Lung (tissue), 12 donors: ENCODE results near the gene MIPOL1. TPM values are rescaled to one million over a fixed set of nuclear protein-coding genes. Genes with fewer than 3 reads are reported as not detected.
A peak's percentile ranks its signal among the peaks of the same experiment; 100 is the strongest.

Source experiments
- ATAC-seq: fragments of 200-7000 bp; cut with Tn5 transposase; one replicate; pipeline ENCODE4 v1.9.1; 2020; ENCODE audit warnings: moderate number of reproducible peaks; ENCODE audit not compliant: insufficient read depth, low FRiP score
- DNase-seq, 3 donors: peaks; one replicate each; pipeline ENCODE4 v3.0.0-alpha.2; 2013 to 2017
- H3K27ac ChIP-seq, 2 donors: one replicate each; pipeline ENCODE4 v1.5.1; 2013; ENCODE audit warnings: mild to moderate bottlenecking in 2 of 2, moderate library complexity in 2 of 2, control low read depth in 1 of 2, inconsistent platforms in 1 of 2, low read depth in 1 of 2, low read length in 1 of 2
- H3K27me3 ChIP-seq, 3 donors: one replicate each; pipeline ENCODE4 v1.5.1; 2013; ENCODE audit warnings: low read length in 2 of 3; ENCODE audit not compliant: control insufficient read depth in 3 of 3, insufficient read depth in 3 of 3
- H3K36me3 ChIP-seq, 4 donors: one replicate each; pipeline ENCODE4 v1.5.1; 2013; ENCODE audit warnings: low read length in 4 of 4, mild to moderate bottlenecking in 1 of 4, moderate library complexity in 1 of 4; ENCODE audit not compliant: control insufficient read depth in 4 of 4, insufficient read depth in 4 of 4
- H3K4me1 ChIP-seq, 5 donors: one replicate each; pipeline ENCODE4 v1.5.1; 2013; ENCODE audit warnings: low read length in 5 of 5, mild to moderate bottlenecking in 2 of 5, moderate library complexity in 1 of 5; ENCODE audit not compliant: control insufficient read depth in 5 of 5, insufficient read depth in 5 of 5
- H3K4me3 ChIP-seq: one replicate; pipeline ENCODE4 v1.5.1; 2013; ENCODE audit warnings: mild to moderate bottlenecking, control low read depth, moderate library complexity
- H3K9ac ChIP-seq, 2 donors: one replicate each; pipeline ENCODE4 v1.5.1; 2013; ENCODE audit warnings: low read length in 2 of 2, control low read depth in 1 of 2; ENCODE audit not compliant: insufficient read depth in 1 of 2
- H3K9me3 ChIP-seq, 4 donors: one replicate each; pipeline ENCODE4 v1.5.1; 2013; ENCODE audit warnings: low read length in 3 of 4, mild to moderate bottlenecking in 1 of 4, moderate library complexity in 1 of 4; ENCODE audit not compliant: control insufficient read depth in 4 of 4, insufficient read depth in 3 of 4
- WGBS, 2 donors: extraction: QIAGEN DNeasy Blood & Tissue Kit; methylation state at CpG; one replicate each; pipeline ENCODE4 v1.1.7; 2013; 5-methylcytosine and 5-hydroxymethylcytosine counted together
- polyA plus RNA-seq, 2 donors: library from polyadenylated mRNA; stranded (reverse); fragments of 200-250 nt; gene quantifications; one replicate each; pipeline ENCODE4 v1.2.1, GENCODE V29; 2013
- total RNA-seq, 2 donors: library from RNA; depleted of rRNA in 1 of 2; stranded (reverse); fragments of >200 nt in 1 of 2; gene quantifications; one replicate each; pipeline ENCODE4 v1.2.1, GENCODE V29; 2014 to 2021
- TF ChIP-seq, protein P1 (sequence below): IDR thresholded peaks from 2 replicates; pipeline ENCODE4 v1.5.1; 2012; ENCODE audit warnings: mild to moderate bottlenecking; ENCODE audit errors: control extremely low read depth, extremely low read depth
- donor health status: control.
- donor health status: control.
- donor health status: Bipolar disorder and iron deficiency.
- donor health status: healthy.
- donor health status: DM: yes; HTN: yes; CAD: no.

MIPOL1 gene
- total and polyA plus RNA-seq, 4 donors, result 2.3 to 49.9 (median 7.0) TPM

DNA sequence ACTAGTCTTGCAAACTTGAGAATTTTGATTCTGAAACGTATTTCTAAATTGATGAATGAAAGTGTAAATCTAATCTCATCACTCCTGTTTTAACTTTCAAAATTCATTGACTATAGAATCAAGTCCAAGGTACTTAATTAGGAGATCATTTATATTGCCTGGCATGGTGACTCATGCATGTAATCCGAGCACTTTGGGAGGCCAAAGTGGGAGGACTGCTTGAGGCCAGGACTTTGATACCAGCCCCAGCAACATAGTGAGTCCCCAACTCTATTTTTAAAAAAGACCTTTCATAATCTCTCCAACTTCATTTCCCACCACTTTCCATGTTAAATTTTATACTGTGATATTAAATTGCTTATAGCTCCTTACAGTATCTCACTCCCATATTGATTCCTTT lies 3.0 kb upstream of the MIPOL1 start:
- H3K9me3 ChIP-seq, result peaks cover 0 to 1% (median 0%) of the 10 kb centered on the region in 4 donors
- no peak overlapping the region for H3K4me3 ChIP-seq
- 93 to 95% methylated on average over 2 of the region's 2 CpGs for WGBS, 2 donors
- no peak for ATAC-seq
- TF ChIP-seq, protein P1, sequence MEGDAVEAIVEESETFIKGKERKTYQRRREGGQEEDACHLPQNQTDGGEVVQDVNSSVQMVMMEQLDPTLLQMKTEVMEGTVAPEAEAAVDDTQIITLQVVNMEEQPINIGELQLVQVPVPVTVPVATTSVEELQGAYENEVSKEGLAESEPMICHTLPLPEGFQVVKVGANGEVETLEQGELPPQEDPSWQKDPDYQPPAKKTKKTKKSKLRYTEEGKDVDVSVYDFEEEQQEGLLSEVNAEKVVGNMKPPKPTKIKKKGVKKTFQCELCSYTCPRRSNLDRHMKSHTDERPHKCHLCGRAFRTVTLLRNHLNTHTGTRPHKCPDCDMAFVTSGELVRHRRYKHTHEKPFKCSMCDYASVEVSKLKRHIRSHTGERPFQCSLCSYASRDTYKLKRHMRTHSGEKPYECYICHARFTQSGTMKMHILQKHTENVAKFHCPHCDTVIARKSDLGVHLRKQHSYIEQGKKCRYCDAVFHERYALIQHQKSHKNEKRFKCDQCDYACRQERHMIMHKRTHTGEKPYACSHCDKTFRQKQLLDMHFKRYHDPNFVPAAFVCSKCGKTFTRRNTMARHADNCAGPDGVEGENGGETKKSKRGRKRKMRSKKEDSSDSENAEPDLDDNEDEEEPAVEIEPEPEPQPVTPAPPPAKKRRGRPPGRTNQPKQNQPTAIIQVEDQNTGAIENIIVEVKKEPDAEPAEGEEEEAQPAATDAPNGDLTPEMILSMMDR, result no peak
- H3K27ac ChIP-seq, result no peak overlapping the region
- no peak overlapping the region for H3K9ac ChIP-seq
- no peak for DNase-seq
- peaks cover 0 to 10% (median 0%) of the 10 kb centered on the region in 5 donors for H3K4me1 ChIP-seq
- H3K27me3 ChIP-seq, result no peaks in the 10 kb centered on the region
- H3K36me3 ChIP-seq, result no peaks in the 10 kb centered on the region

DNA sequence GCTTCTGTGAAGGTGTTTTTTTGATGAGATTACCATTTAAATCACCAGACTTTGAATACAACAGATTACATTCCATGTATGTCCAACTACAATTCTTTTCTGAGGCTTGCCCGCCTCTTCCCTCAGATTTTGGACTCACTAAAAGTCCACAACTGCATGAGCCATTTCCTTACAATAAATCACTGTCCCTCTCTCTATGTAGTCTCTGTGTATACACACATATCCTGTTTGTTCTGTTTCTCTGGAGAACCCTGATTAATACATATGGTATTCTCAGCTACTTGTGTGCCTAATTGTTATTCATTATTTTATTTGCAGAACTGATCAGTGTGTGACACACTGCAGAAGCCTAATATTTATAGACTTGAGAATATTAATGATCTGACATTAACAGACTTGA lies 2.4 kb upstream of the MIPOL1 start:
- peak in 1 of 3 donors; percentile 25 for DNase-seq
- TF ChIP-seq, protein P1, result no peak
- H3K36me3 ChIP-seq, result no peaks in the 10 kb centered on the region
- no peaks in the 10 kb centered on the region for H3K27me3 ChIP-seq
- no peak overlapping the region for H3K9ac ChIP-seq
- H3K4me1 ChIP-seq, result peaks cover 0 to 10% (median 0%) of the 10 kb centered on the region in 5 donors
- WGBS, 2 donors, result 64 to 76% methylated on average over 1 of the region's 1 CpG
- peaks cover 0 to 1% (median 0%) of the 10 kb centered on the region in 4 donors for H3K9me3 ChIP-seq
- no peak for ATAC-seq
- no peak overlapping the region for H3K4me3 ChIP-seq
- peak overlapping the region in 1 of 2 donors; percentile 40 for H3K27ac ChIP-seq

DNA sequence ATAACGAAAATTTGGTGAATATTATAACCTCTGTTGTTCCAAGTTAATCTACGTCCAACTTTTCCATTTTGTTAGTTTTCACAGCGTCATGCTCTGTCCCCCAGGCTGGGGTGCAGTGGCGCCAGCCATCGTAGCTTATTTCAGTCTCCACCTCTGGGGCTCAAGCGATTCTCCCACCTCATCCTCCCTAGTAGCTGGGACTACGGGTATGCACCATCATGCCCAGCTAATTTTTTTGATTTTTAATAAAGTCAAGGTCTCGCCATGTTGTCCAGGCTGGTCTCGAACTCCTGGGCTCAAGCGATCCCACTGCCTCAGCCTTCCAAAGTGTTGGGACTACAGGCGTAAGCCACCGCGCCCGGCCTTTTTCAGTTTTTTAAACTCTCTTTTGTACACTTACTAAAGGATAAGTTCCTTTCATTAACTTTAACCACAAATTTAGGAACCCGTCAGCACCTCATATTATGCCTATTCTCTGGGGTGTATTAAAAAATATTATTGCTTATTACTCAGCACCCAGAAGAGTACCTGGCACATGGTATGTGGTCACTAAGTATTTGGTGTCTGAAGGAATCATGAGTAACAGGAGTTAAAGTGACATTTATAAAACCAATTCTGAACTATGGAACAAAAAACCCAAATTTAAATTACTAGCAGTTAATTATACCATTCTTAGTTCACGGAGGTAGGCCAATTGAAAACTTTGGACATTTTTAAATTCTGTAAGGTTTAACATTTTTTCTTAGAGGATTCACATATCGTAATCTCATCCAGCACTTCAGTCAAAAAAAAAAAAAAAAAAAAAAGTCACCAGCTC lies 925 bp upstream of the MIPOL1 start:
- Histone ChIP-seq H3K27ac (peak overlapping the region; percentile 67 to 96), H3K4me3 (no peak overlapping the region), H3K9ac (peak overlapping the region in 1 of 2 donors; percentile 88), H3K27me3 (no peaks in the 10 kb centered on the region), H3K4me1 (peaks cover 0 to 10% (median 0%) of the 10 kb centered on the region in 5 donors), H3K9me3 (peaks cover 0 to 1% (median 0%) of the 10 kb centered on the region in 4 donors), H3K36me3 (no peaks in the 10 kb centered on the region)
- DNase-seq (no peak), ATAC-seq (no peak)
- 93% methylated on average over 17 of the region's 17 CpGs for WGBS, 2 donors
- TF ChIP-seq, protein P1, result no peak

DNA sequence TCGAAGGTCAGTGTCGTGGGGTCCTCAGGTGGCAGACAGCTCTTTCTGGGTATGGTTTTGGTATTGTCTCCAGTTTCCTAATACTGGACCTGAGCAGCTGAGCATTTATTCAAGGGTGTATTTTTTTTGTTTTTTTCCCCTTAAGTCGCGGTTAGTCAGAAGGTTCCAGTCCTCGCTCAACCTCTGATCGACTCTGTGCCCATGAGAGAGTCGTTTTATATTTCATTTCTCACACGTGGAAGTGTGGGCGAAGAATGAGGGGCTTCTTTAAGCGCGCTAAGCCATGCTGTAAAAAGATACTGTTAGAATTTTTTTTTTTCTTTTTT lies 499 bp downstream of the MIPOL1 start:
- Histone ChIP-seq H3K9ac (peak overlapping the region; percentile 46 to 89), H3K4me1 (peaks cover 0 to 10% (median 0%) of the 10 kb centered on the region in 5 donors), H3K4me3 (peak overlapping the region; percentile 82), H3K27me3 (no peaks in the 10 kb centered on the region), H3K36me3 (no peaks in the 10 kb centered on the region), H3K9me3 (peaks cover 0 to 1% (median 0%) of the 10 kb centered on the region in 4 donors), H3K27ac (peak overlapping the region; percentile 3 to 96)
- TF ChIP-seq, protein P1, result no peak
- no peak for ATAC-seq
- WGBS, 2 donors, result 9 to 18% methylated on average over 11 of the region's 11 CpGs
- no peak for DNase-seq
